Body of pancreas (tissue), 4 donors: ENCODE measurements around the gene HSD17B10. TPM values are rescaled to one million over a fixed set of nuclear protein-coding genes. Genes with fewer than 3 reads are reported as not detected.

Experiments
- ATAC-seq: fragments of 150-250 bp; one replicate; pipeline ENCODE4 v1.9.1; 2016
- DNase-seq, 4 donors: peaks; one replicate each; pipeline ENCODE4 v3.0.0-alpha.2; 2019
- H3K27ac ChIP-seq, 4 donors: fragments of 200-600 bp; sonication (generic); 1 replicate in 3 of 4; 2 replicates in 1 of 4; pipeline versions ENCODE4 v1.5.1 to v1.6.1; 2016 to 2019; ENCODE audit warnings: mild to moderate bottlenecking in 1 of 4, mixed read lengths in 1 of 4, moderate library complexity in 1 of 4
- H3K27me3 ChIP-seq, 2 donors: fragments of 200-600 bp; sonication (generic); one replicate each; pipeline ENCODE4 v1.6.0; 2016; ENCODE audit warnings: mild to moderate bottlenecking in 1 of 2
- H3K36me3 ChIP-seq, 2 donors: fragments of 200-600 bp; sonication (generic); replicated peaks in 1 of 2; 2 replicates each; pipeline ENCODE4 v1.5.1; 2016; ENCODE audit warnings: low read depth in 2 of 2; ENCODE audit not compliant: insufficient read depth in 1 of 2
- H3K4me1 ChIP-seq: fragments of 200-600 bp; sonication (generic); one replicate; pipeline ENCODE4 v1.6.0; 2016
- H3K4me3 ChIP-seq, 2 donors: fragments of 200-600 bp; sonication (generic); 1 replicate in 1 of 2; 2 replicates in 1 of 2; pipeline ENCODE4 v1.5.1; 2016 to 2019
- H3K9me3 ChIP-seq, 3 donors: fragments of 200-600 bp; sonication (generic); 1 replicate in 2 of 3; 2 replicates in 1 of 3; pipeline ENCODE4 v1.5.1; 2016
- CTCF ChIP-seq, 7 experiments: fragments of 450-650 bp in 4 of 7; fragments of 200-600 bp in 3 of 7; sonication (generic) in 3 of 7; IDR thresholded peaks; one replicate each; pipeline ENCODE4 v1.5.1; 2016 to 2019; ENCODE audit warnings: antibody characterized with exemption in 7 of 7
- POLR2A ChIP-seq, 3 donors: fragments of 450-650 bp; IDR thresholded peaks; one replicate each; pipeline ENCODE4 v1.6.1; 2016; ENCODE audit warnings: antibody characterized with exemption in 3 of 3, mild to moderate bottlenecking in 2 of 3
- WGBS, 2 donors: methylation state at CpG; one replicate each; pipeline ENCODE4 v1.1.5; 2017; 5-methylcytosine and 5-hydroxymethylcytosine counted together
- intact Hi-C: fragments of 100-400 bp; cut with DNase I; formaldehyde crosslinking; loops from one replicate; pipeline ENCODE4 v1.15.1; 2023
- total RNA-seq, 2 donors: library from RNA; depleted of rRNA; stranded (reverse); fragments of >200 nt; gene quantifications; one replicate each; pipeline ENCODE4 v1.1.0, GENCODE V29; 2016

HSD17B10 gene
- total RNA-seq, 2 donors from 2014 or later = 40.5 to 50.1 TPM

GRCh38 chrX:53440101-53440500 lies 5.9 kb upstream of the HSD17B10 start:
- Histone ChIP-seq H3K4me1 (peaks cover 22% of the 10 kb centered on the region), H3K27ac (peak overlapping the region in 2 of 4 donors; percentile 54 to 71), H3K9me3 (no peaks in the 10 kb centered on the region), H3K4me3 (no peak overlapping the region), H3K36me3 (no peaks in the 10 kb centered on the region), H3K27me3 (no peaks in the 10 kb centered on the region)
- no peak for DNase-seq
- ATAC-seq = no peak
- intact Hi-C loops = no loop called here
- TF ChIP-seq CTCF (IDR thresholded peaks at IDR 0.05) (no peak), POLR2A (IDR thresholded peaks at IDR 0.05) (no peak)
- 76 to 80% methylated on average over 3 to 5 of the region's 5 CpGs for WGBS, 2 donors

- no peaks in the 10 kb centered on the region for H3K27me3 ChIP-seq
- no peak for ATAC-seq
- intact Hi-C loops = loop anchor here (10.0 kb wide), 1 partner anchor 124 kb away; no protein-coding TSS in a partner anchor
These were observed 4.7 kb upstream of the HSD17B10 start for GRCh38 chrX:53438832-53439230.

GRCh38 chrX:53438174-53438831 lies 4.1 kb upstream of the HSD17B10 start:
- peaks cover 32% of the 10 kb centered on the region for H3K4me1 ChIP-seq
- H3K27me3 ChIP-seq = no peaks in the 10 kb centered on the region
- WGBS, 2 donors = 59 to 66% methylated on average over 4 to 5 of the region's 5 CpGs
- DNase-seq (no peak), ATAC-seq (no peak)
- H3K27ac ChIP-seq = no peak overlapping the region
- intact Hi-C loops = loop anchor here (10.0 kb wide), 1 partner anchor 124 kb away; no protein-coding TSS in a partner anchor
- no peaks in the 10 kb centered on the region for H3K36me3 ChIP-seq
- TF ChIP-seq POLR2A (IDR thresholded peaks at IDR 0.05) (no peak), CTCF (IDR thresholded peaks at IDR 0.05) (no peak)
- no peaks in the 10 kb centered on the region for H3K9me3 ChIP-seq
- no peak overlapping the region for H3K4me3 ChIP-seq

More at GRCh38 chrX:53438832-53439230, 4.7 kb upstream of the HSD17B10 start:
- H3K36me3 ChIP-seq = no peaks in the 10 kb centered on the region
- TF ChIP-seq CTCF (IDR thresholded peaks at IDR 0.05) (no peak), POLR2A (IDR thresholded peaks at IDR 0.05) (no peak)
- H3K9me3 ChIP-seq = no peaks in the 10 kb centered on the region
- 75 to 85% methylated on average over 1 of the region's 1 CpG for WGBS, 2 donors
- peaks cover 28% of the 10 kb centered on the region for H3K4me1 ChIP-seq
- H3K27ac ChIP-seq = no peak overlapping the region
- no peak for DNase-seq
- no peak overlapping the region for H3K4me3 ChIP-seq

GRCh38 chrX:53437206-53437605 lies 3.0 kb upstream of the HSD17B10 start:
- no peak for TF ChIP-seq POLR2A (IDR thresholded peaks at IDR 0.05)
- TF ChIP-seq CTCF (IDR thresholded peaks at IDR 0.05) = no peak
- DNase-seq (no peak), ATAC-seq (no peak)
- no peak overlapping the region for H3K4me3 ChIP-seq
- intact Hi-C loops = loop anchor here (10.0 kb wide), 1 partner anchor 122 kb away; no protein-coding TSS in a partner anchor
- H3K36me3 ChIP-seq = no peaks in the 10 kb centered on the region
- H3K27ac ChIP-seq = no peak overlapping the region
- no peaks in the 10 kb centered on the region for H3K9me3 ChIP-seq
- peaks cover 34% of the 10 kb centered on the region for H3K4me1 ChIP-seq
- H3K27me3 ChIP-seq = no peaks in the 10 kb centered on the region
- 53 to 68% methylated on average over 2 of the region's 2 CpGs for WGBS, 2 donors

- peak; percentile 52 to 89 (median 71) for TF ChIP-seq CTCF (IDR thresholded peaks at IDR 0.05)
- no peak for TF ChIP-seq POLR2A (IDR thresholded peaks at IDR 0.05)
- intact Hi-C loops = loop anchor here (10.0 kb wide), 1 partner anchor 121 kb away; no protein-coding TSS in a partner anchor
- Histone ChIP-seq H3K9me3 (no peaks in the 10 kb centered on the region), H3K4me1 (peaks cover 24% of the 10 kb centered on the region), H3K27ac (no peak overlapping the region), H3K4me3 (no peak overlapping the region), H3K27me3 (no peaks in the 10 kb centered on the region), H3K36me3 (no peaks in the 10 kb centered on the region)
- peak; percentile 68 for ATAC-seq
- 0 to 2% methylated on average over 4 of the region's 4 CpGs for WGBS, 2 donors
- peak; percentile 60 to 72 (median 66) for DNase-seq
These were observed 1.8 kb upstream of the HSD17B10 start for GRCh38 chrX:53435997-53436396.
